NCI-H526 (cell line): ENCODE measurements around the gene STK32B.
"Not testable (repeated sequence)": the region's sequence is repeated elsewhere in the genome, so short reads cannot be mapped to it uniquely, and the experiment has no call there.

Experiments used
- DNase-seq, 2 experiments: peaks; one replicate each; lab custom pipeline; 2025; lab: John Stamatoyannopoulos, UW

Gene STK32B

DNA sequence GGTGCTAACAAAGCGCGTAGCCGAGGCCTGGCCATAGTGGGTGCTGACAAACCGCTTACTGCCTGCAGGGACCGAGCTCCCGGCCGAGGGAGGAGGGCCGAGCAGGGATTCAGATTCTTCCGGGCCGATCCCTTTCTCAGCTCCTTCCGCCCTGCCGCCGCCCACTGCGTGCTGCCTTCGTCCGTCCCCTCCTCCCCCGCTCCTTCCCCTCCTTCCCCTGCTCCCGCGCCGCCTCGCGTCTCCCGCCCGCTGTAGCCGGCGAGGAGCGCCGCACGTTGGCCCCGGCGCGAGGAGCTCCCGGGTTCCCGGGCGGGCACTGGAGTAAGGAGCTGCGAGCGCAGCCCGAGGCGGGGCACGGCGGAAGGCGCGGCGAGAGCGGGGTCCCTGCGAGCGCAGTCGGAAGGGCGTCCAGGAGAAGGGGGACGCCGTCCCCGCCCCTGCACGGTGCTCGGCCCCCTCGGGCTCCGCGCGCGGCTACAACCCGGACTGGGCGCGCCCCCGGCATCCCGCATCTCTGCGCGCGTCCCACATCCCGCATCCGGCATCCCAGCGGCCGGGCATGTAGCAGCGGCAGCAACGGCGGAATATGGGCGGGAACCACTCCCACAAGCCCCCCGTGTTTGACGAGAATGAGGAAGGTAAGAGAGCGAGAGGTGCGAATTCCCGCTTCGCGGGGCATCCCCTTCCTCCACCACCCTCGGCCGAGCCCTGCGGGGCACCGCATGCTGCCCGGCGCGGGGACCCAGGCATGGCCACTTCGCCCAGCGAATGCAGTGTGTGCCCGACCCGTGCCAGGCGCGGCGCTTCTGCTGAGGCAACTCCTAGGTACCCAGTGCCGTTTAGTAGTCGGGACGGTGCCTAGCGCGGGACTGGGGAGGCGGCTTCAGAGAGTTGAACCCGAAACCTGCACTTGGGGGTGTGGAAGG is at the start of gene STK32B:
Gene STK32B (plus strand): TSS at position 203 of the 926 bp plus-strand sequence.
- DNase-seq = peak; percentile 74 to 86

DNA sequence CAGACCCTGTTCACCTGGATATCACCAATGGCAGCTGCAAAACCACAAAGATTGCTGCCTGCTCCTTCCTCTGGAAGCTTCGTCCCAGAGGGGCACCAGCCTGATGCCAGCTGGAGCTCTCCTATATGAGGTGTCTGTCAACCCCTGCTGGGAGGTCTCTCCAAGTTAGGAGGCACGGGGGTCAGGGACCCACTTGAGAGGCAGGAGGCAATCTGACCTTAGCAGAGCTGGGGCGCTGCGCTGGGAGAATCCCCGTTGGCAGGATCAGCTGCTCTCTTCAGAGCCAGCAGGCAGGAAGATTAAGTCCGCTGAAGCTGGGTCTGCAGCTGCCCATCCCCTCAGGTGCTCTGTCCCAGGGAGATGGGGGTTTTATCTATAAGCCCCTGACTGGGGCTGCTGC is 49.6 kb upstream of the STK32B start:
- not testable (repeated sequence) for DNase-seq

DNA sequence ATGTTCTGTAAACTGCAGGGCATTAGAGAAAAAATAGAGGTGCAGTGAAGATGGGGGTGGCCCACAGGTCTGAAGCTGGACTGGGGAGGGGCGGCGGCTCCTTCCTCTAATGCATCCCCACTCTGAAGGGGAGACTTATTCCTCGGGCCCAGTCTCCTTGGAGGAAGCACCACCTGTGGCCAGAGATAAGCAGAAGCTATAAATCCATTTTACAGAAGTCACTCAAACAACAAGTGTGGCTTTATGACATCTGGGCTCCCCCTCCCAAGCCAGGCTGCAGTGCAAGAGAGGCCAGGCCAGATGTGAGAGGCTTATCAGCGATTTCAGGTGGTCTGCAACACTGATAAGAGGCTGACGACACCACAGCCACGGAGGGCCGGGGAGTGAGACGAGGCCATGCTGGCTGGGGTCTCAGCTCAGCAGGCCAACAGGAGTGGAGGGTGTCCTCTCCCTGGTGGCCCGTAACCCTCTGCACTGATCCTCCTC is 47.9 kb upstream of the STK32B start:
- no peak for DNase-seq

DNA sequence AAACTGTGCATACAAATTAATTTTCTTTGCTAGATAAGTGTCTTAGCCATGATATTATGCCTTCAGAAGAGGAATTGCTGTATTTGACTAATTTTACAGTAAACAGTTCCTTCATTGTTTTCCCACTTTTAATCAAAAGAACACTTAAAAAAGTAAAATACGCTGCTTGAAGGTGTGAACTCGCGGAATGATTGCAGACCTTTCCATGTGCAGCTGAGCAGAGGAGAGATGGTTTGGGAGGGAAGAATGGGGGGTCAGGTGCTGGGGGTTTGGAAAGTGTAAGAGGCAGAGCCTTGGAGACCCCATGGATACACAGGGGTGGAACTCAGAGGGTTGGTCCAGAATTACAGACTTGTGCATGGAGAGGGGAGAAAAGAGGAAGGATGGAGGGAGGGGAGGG is 47.4 kb upstream of the STK32B start:
- DNase-seq = no peak

DNA sequence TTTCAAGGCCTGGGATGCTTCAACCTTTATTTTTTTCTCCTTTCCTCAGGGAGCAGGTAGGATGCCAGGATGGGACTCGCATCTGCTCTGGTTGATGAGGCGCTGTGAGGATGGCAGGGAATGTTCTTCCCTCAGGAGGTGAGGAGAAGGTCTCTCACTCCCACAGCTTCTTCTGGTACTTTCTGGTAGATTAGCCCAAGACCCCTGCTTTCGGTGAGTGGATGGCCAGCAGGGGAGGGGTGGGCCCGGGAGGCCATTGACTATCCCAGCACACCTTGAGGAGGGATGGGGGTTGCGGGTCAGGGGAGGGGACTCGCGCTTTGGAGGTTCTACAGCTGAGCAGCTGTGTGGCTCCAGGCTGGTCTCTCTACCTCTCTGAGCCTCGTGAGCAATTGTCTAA is 46.8 kb upstream of the STK32B start:
- no peak for DNase-seq

DNA sequence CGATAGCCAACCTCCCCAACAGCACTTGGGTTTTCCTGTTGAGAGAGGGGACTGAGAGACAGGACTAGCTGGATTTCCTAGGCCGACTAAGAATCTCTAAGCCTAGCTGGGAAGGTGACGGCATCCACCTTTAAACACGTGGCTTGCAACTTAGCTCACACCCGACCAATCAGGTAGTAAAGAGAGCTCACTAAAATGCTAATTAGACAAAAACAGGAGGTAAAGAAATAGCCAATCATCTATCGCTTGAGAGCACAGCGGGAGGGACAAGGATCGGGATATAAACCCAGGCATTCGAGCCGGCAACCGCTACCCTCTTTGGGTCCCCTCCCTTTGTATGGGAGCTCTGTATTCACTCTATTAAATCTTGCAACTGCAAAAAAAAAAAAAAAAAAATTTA is 44.3 kb upstream of the STK32B start:
- not testable (repeated sequence) for DNase-seq

DNA sequence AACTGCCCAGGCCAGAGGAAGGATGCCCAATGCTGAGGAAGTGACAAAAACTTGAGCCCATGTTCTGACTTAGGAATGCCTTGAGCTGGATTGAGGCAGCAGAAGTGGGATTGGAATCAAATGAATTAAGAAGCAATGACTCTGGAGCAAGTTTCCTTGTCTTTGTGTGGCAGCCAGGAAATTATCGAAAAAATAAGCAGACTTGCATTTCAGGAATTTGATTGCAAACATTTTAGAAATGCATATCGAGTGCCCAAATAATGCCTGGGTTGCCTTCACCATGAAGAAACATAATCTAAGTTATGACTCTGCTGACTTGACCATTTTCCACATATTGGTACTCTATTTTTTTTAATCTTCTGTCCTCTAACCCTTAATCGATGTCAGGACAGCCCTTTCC is 41.5 kb upstream of the STK32B start:
- DNase-seq = no peak

DNA sequence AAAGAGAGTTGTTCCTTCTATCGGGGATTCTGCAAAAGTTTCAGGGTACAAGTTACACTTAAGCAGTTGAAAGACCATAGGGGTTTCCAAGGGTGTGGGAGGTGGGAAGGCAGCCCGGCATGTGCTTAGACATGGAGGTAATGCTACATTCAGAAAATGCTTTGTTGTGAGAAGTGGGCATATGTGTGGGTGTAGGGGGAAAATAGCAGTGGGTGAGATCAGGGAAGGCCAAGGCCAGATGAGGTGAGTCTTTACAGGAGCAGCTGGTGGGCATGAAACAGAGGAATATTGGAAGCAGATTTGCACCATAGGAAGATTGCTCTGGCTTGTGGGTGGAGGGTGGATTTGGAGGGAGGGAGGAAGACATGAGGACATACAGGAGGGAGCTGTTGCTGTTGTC is 40.3 kb upstream of the STK32B start:
- no peak for DNase-seq

DNA sequence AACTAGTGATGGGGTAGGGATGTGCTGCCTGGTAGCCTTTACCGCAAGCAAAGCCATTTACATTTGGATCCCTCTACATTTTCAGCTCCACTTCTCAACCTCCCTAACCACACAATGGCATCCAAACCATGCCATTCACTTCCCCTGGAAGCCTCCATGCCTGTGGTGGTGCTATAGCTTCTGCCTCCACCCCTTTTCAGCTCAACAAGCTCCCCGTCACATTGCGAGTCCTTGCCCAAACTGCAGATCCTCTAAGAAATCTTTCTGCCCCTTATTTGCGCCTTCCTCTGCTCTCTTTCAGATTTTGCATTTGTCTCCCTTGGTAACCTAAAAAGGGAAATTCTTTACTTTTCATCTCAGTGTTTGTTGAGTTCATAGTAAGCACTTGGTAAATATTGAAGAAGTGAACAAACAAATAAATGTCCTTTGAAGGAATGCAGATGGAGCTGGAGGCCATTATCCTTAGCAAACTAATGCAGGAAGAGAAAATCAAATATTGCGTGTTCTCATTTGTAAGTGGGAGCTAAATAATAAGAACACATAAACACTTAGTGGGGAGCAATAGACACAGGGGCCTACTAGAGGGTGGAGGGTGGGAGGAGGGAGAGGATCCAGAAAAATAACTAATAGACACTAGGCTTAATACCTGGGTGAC is 38.9 kb upstream of the STK32B start:
- DNase-seq = no peak

DNA sequence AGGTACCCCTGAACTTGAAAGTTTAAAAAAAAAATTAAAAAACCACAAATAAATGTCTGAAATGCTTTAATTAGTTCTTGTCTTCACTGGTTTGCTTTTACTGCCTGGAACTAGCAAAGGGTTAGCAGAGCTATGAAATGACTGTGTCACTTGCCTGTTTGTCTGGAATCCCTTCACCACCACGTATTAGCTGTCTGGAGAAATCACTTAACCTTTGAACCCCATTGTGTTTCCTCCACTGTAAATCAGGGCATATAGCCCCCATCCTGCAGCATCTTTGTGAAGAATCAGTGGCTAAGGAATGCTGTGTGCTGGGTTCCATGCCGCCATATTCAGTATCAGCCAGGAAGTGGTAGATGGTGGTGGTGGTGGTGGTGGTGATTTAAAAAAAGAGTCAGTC is 38.3 kb upstream of the STK32B start:
- no peak for DNase-seq

DNA sequence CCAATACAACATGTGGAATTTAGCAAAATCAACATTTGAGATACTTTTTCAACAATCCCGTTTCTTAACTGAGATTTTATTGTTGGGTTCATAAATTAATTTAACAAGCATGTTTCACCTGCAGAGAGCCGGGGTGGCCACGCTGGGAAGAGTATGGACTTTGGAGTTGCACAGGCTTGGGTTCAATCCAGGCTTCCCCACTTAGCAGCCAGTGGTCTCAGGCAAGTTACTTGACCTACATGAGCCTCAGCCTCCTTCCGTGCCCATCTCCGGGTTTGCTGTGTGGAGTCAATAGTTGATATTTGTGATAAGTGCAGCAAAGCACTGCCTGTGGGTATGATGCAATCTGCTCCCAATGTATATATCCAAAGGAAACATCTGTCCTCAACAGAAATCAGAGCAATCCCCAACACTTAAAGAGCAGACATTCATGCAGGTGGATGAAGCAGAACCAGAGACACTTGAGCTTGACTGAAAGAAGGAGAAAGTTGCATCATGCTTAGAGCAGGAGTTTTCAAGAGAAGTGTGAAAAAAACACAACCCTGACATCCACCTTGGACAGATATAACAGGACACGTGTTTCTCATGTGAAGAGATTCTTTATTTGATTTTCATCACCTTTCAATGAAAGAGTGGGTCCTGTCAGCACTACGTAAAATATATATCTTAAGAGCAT is 37.1 kb upstream of the STK32B start:
- DNase-seq = no peak

DNA sequence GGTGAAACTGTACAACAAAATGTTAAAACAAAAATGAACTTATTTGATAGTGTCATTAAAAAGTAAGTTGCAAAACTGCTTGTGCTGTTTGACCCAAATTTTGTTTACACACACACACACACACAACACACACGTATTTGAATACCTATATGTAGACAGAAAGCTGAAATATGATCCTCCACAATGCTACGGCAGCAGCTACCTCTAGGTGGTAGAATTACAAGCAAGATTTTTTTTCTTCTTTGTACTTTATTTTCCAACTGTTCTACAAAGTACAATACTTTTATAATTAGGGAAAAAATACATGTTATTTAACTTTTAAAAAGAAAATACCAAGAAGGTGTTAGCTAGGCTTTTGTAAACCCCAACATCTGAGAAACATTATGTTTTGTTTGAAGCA is 33.2 kb upstream of the STK32B start:
- DNase-seq = peak; percentile 14 to 58

DNA sequence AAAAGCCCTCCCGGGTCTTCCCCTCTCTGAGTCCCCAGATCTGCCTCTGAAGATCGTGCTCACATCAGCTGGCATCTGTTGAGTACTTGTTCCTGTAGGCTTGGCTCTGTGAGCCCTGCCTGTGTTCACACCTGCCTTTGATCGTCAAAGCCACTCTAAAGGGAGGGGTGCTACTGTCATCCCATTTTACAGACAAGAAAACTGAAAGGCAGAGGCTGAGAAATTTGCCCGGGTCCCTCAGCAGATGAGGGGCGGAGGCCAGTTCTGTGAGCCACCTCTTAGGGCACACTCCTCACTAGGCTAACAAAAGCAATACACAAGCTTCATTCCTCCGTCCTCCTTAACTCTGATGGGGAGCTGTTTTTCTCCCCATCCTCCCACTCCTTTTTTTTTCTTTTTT is 32.7 kb upstream of the STK32B start:
- DNase-seq = peak in 1 of 2 experiments; percentile 15

DNA sequence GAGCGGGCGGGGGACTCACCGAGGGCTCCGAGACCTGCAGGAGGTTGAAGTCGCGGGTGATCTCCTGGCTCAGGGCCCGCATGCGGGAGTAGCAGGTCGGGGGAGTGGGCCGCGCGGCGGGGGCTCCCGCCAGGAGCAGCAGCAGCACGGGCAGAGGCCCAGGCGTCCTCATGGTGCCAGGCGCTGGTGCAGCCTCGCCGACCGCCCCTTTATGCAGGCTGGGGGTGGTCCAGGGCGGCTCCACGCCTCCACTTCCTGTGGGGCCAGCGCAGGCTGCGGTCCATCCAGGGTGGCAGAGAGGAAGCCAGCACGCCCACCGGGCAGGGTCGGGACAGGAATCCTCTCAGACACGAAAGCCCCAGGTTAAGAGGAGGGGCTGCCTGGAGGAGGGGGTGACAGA is 32.0 kb upstream of the STK32B start, which contains the start of gene CYTL1:
Gene CYTL1 (minus strand): TSS at position 185 of the 400 bp plus-strand sequence. CDS start 13 bp downstream, at position 172.
- DNase-seq = no peak

DNA sequence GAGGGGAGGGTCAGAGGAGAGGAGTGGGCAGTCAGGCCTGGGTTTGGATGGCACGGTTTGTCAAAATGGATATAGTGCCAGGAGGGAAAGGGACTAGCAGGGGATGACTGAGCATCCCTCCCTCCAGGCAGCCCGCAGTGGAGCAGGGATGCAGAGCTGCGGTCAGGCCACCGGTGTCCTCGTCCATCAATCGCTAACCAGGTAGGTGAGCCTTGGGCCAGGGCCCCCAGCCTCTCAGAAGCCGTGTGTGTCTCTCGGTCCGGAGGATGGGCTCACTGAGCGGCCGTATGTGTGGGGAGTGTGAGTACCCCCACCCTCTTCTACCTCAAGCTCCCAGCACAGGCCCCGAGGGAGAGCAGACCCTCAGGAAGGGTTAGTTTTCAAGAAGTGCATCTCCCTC is 31.5 kb upstream of the STK32B start:
- DNase-seq = no peak

DNA sequence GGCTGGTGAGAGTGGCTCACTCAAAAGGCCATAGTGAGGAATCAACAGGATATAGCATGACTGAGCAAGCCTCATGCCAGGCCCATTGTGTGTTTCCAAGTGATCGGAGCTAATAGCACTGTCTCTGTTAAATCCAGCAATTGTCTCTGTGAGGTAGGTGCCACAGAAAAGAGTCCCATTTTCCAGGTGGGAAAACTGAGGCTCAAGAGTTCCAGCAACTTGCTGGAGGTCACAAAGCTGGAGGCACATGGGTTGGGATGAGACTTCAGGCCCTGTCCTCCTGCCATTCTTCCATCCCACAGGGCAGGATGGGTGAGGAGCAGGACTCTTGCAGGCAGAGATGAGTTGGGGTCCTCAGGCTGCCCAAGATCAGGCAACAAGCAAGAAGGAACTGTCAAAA is 30.9 kb upstream of the STK32B start:
- DNase-seq = no peak

DNA sequence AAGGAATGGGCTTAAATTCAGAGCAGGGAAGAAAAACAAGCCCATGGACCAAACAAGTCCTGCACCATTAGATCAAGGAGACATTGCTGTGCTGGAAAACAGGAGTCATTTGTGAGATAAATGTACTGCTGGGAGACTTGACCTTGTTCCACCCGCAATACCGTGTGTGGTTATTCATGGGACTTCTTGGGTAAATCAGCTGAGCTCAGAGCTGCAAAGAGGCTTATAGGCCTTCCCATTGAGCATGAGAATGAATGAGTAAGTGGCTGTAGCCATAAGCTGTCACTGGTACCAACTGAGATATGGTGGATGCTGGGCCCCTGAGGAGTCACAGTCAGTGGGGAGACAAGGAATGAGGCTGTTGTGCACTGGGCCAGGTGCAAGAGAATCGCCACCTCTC is 29.7 kb upstream of the STK32B start:
- DNase-seq = no peak

DNA sequence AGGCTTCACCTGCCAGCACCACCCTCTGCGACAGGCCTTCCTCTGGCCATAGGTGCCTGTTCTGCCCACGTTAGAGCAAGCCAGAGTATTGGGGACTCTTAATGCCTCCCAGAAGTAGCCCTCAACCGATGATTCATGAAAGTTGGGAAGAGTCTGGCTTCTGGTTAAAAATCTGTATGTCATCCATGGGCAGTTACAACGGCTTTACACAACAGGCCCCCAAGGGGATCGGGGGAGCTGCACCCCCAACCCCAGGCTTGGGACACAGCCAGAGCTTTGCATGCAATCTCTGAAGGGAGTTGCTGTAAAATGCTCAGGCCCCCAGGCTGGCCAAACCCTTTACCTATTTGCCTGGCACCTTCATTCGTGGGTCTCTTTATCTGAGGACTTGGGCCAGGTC is 26.6 kb upstream of the STK32B start:
- DNase-seq = no peak

DNA sequence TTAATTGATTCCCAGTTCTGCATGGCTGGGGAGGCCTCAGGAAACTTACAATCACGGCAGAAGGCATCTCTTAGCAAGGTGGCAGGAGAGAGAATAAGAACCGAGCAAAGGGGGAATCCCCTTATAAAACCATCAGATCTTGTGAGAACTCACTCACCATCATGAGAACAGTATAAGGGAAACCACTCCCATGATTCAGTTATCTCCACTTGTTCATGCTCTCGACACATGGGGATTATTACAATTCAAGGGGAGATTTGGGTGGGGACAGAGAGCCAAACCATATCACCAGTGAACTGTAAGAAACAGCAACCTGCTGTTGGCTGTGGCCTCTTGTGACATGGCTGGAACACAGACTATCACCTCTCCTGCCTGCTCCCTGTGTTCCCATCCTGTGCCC is 24.9 kb upstream of the STK32B start:
- no peak for DNase-seq

DNA sequence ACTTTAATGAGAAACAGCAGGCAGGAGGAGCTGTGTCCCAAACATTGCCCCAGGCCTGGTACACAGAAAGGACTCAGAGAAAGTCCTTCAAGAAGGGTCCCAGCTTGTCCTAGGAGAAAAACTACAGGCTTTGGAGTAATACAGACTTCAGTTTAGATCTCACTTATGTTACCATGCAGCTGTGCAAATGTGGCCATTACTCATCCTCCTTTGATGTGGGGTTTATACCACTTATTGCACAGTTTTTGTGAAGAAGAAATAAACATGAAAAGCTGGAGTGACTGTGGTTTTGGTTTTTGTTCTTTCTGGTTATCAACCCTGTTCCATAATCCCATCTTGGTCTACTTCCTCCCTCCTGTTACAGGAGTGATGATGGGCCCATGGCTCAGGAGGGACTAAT is 23.9 kb upstream of the STK32B start:
- no peak for DNase-seq

DNA sequence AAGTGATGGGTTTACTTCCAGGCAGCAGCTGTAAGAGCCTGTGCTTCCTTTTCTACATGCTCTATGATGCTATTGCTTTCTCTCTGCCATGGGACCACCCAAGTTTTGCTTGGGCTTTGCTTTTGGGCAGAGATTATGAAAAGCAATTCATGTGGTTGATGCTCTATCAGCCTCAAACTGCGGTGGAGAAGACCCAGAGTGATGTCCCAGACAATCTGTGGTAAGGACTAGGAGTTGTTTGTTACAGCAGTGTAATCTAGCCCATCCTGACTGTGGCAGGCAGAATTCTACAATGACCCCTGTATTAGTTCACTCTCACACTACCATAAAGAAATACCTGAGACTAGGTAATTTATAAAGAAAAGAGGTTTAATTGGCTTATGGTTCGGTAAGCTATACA is 22.8 kb upstream of the STK32B start:
- DNase-seq = no peak

DNA sequence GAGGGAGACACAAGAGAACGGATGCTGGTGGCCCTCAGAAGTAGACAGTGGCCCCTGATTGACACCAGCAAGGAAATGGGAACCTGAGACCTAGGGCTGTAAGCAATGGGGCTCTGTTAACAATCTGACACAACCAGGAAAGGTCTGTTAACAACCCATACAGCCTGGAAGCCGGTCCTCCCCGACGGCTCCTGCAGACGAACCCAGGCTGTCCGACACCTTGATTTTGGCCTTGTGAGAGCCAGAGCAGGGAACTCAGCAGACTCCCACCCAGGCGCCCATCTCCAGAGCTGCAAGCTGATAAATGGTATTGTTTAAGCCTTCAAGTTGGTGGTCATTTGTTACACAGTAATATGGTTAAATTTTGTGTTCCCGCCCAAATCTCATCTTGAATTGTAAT is 21.8 kb upstream of the STK32B start:
- no peak for DNase-seq

DNA sequence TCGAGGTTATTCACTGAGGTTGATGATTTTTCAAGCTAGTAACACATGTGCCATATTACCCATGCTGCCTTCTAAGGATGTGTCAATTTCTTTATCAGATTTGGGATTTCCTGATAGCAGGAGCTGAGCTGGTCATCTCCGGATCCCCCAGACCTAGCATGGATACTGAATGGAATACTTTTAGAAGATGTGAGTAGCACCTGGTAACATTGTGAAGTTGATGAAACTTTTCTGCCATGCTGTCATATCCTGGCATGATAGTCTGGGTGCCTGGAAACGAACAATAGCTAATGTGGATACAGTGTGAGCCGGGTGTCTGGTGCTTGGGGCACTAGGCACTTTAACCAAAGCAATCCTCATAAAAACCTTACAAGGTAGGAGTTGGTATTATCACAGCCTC is 21.1 kb upstream of the STK32B start:
- DNase-seq = no peak
